HEK293T (cell line): Measurements from ENCODE around the gene TNIK.

Experiments
- CTCF ChIA-PET: fragments of 350-600 bp; formaldehyde crosslinking; extraction: SDS; loops from one replicate; lab custom pipeline; 2021; ENCODE audit warnings: antibody characterized with exemption, inconsistent platforms; lab: Yijun Ruan, JAX
- POLR2A ChIA-PET: fragments of 350-600 bp; formaldehyde crosslinking; extraction: SDS; loops from one replicate; lab custom pipeline; 2020; ENCODE audit warnings: antibody characterized with exemption, inconsistent platforms; lab: Yijun Ruan, JAX
- DNase-seq: peaks from one replicate; pipeline ENCODE4 v3.0.0; 2012; ENCODE audit warnings: mixed read lengths; ENCODE audit errors: extremely low spot score
- ARNT ChIP-seq: fragments of 450-650 bp; IDR thresholded peaks from 2 replicates; pipeline ENCODE4 v1.6.1; 2017; ENCODE audit warnings: mild to moderate bottlenecking
- BHLHE40 ChIP-seq: fragments of 450-650 bp; IDR thresholded peaks from 2 replicates; pipeline ENCODE4 v1.6.1; 2016; ENCODE audit warnings: mild to moderate bottlenecking, moderate library complexity, borderline replicate concordance
- CTBP1 ChIP-seq: fragments of 450-650 bp; IDR thresholded peaks from 2 replicates; pipeline ENCODE4 v1.6.1; 2016; ENCODE audit warnings: borderline replicate concordance
- ELF4 ChIP-seq: fragments of 450-650 bp; IDR thresholded peaks from 2 replicates; pipeline ENCODE4 v1.6.1; 2017; ENCODE audit warnings: antibody characterized with exemption
- FOXA1 ChIP-seq: fragments of 450-650 bp; IDR thresholded peaks from 2 replicates; pipeline ENCODE4 v1.6.1; 2016; ENCODE audit warnings: mild to moderate bottlenecking
- FOXK2 ChIP-seq: fragments of 450-650 bp; IDR thresholded peaks from 2 replicates; pipeline ENCODE4 v1.6.1; 2016; ENCODE audit warnings: mild to moderate bottlenecking
- FOXM1 ChIP-seq: fragments of 450-650 bp; IDR thresholded peaks from 2 replicates; pipeline ENCODE4 v1.6.1; 2017; ENCODE audit warnings: mild to moderate bottlenecking, borderline replicate concordance
- HDGF ChIP-seq: fragments of 450-650 bp; IDR thresholded peaks from 2 replicates; pipeline ENCODE4 v1.6.1; 2017; ENCODE audit warnings: antibody characterized with exemption, borderline replicate concordance
- L3MBTL2 ChIP-seq: fragments of 450-650 bp; conservative IDR thresholded peaks from 2 replicates; pipeline ENCODE4 v1.6.1; 2016; ENCODE audit warnings: mild to moderate bottlenecking
- LEF1 ChIP-seq: fragments of 450-650 bp; IDR thresholded peaks from 2 replicates; pipeline ENCODE4 v1.6.1; 2017; ENCODE audit warnings: mild to moderate bottlenecking, borderline replicate concordance
- NFRKB ChIP-seq: fragments of 450-650 bp; IDR thresholded peaks from 2 replicates; pipeline ENCODE4 v1.6.1; 2016; ENCODE audit warnings: mild to moderate bottlenecking, moderate library complexity
- PKNOX1 ChIP-seq: fragments of 450-650 bp; IDR thresholded peaks from 2 replicates; pipeline ENCODE4 v1.6.1; 2016
- SP1 ChIP-seq: fragments of 450-650 bp; IDR thresholded peaks from 2 replicates; pipeline ENCODE4 v1.6.1; 2017
- SUZ12 ChIP-seq: fragments of 450-650 bp; IDR thresholded peaks from 2 replicates; pipeline ENCODE4 v1.6.1; 2016; ENCODE audit warnings: mild to moderate bottlenecking
- TARDBP ChIP-seq: fragments of 450-650 bp; IDR thresholded peaks from 2 replicates; pipeline ENCODE4 v1.6.1; 2016
- ZNF384 ChIP-seq: fragments of 450-650 bp; IDR thresholded peaks from 2 replicates; pipeline ENCODE4 v1.6.1; 2016

TNIK gene

GRCh38 chr3:171366043-171366442, 94.2 kb downstream of the TNIK start:
- TF ChIP-seq SUZ12 (no peak), HDGF (no peak), L3MBTL2 (no peak), SP1 (no peak), ARNT (no peak), FOXA1 (no peak), LEF1 (no peak), CTBP1 (no peak), ZNF384 (no peak)
- POLR2A ChIA-PET = no interaction called here
- CTCF ChIA-PET = no interaction called here

GRCh38 chr3:171365489-171365888, 94.7 kb downstream of the TNIK start:
- POLR2A ChIA-PET = no interaction called here
- no peak for DNase-seq
- CTCF ChIA-PET = no interaction called here
- TF ChIP-seq FOXM1 (no peak), FOXA1 (no peak), SP1 (no peak), FOXK2 (no peak)

More at GRCh38 chr3:171366043-171366442, 94.2 kb downstream of the TNIK start:
- DNase-seq = no peak

GRCh38 chr3:171364500-171364899, 95.7 kb downstream of the TNIK start:
- TF ChIP-seq L3MBTL2 (no peak), TARDBP (no peak)
- POLR2A ChIA-PET = no interaction called here
- CTCF ChIA-PET = interaction anchor here (0.6 to 0.7 kb wide), 2 partner anchors 167 to 188 kb away, joined by 3 to 9 read pairs; no protein-coding TSS in a partner anchor
- no peak for DNase-seq

- ChIA-PET CTCF (interaction anchor here (0.5 kb wide), 1 partner anchor 1435 kb away, joined by 3 read pairs; no protein-coding TSS in a partner anchor), POLR2A (no interaction called here)
- no peak for DNase-seq
- TF ChIP-seq L3MBTL2 = no peak
- TF ChIP-seq ARNT = no peak
Observed at GRCh38 chr3:171363202-171363601, 97.0 kb downstream of the TNIK start.

- ChIA-PET POLR2A (interaction anchor here (0.6 kb wide), 1 partner anchor 53 kb away, joined by 3 read pairs; no protein-coding TSS in a partner anchor), CTCF (interaction anchor here (0.5 kb wide), 1 partner anchor 1435 kb away, joined by 3 read pairs; no protein-coding TSS in a partner anchor)
- DNase-seq = no peak
- TF ChIP-seq NFRKB (no peak), CTBP1 (no peak), SUZ12 (no peak), ARNT (no peak)
Observed at GRCh38 chr3:171362575-171362974, 97.6 kb downstream of the TNIK start.

GRCh38 chr3:171358881-171359198, 101.4 kb downstream of the TNIK start:
- ChIA-PET CTCF (no interaction called here), POLR2A (no interaction called here)
- DNase-seq = no peak
- no peak for TF ChIP-seq CTBP1
- no peak for TF ChIP-seq SP1

- CTCF ChIA-PET = no interaction called here
- no peak for TF ChIP-seq HDGF
- no peak for TF ChIP-seq L3MBTL2
- no peak for TF ChIP-seq NFRKB
- no peak for TF ChIP-seq LEF1
- no peak for TF ChIP-seq CTBP1
- no peak for TF ChIP-seq PKNOX1
- no peak for TF ChIP-seq SUZ12
- no peak for TF ChIP-seq ZNF384
- no peak for TF ChIP-seq SP1
- no peak for TF ChIP-seq FOXA1
- no peak for TF ChIP-seq FOXK2
- TF ChIP-seq FOXM1 = no peak
- no peak for TF ChIP-seq ELF4
- TF ChIP-seq ARNT = no peak
- no peak for TF ChIP-seq TARDBP
- TF ChIP-seq BHLHE40 = no peak
- POLR2A ChIA-PET = no interaction called here
Observed at GRCh38 chr3:171358181-171358880, 101.9 kb downstream of the TNIK start.

GRCh38 chr3:171357721-171358120, 102.5 kb downstream of the TNIK start:
- no peak for TF ChIP-seq SUZ12
- no peak for TF ChIP-seq CTBP1
- TF ChIP-seq HDGF = no peak
- no peak for TF ChIP-seq SP1
- TF ChIP-seq ELF4 = no peak
- no peak for TF ChIP-seq BHLHE40
- no peak for TF ChIP-seq LEF1
- ChIA-PET POLR2A (no interaction called here), CTCF (no interaction called here)
- DNase-seq = no peak

More at GRCh38 chr3:171358181-171358880, 101.9 kb downstream of the TNIK start:
- DNase-seq = no peak
